ENCODE results near the gene HDC.

HDC gene

DNA sequence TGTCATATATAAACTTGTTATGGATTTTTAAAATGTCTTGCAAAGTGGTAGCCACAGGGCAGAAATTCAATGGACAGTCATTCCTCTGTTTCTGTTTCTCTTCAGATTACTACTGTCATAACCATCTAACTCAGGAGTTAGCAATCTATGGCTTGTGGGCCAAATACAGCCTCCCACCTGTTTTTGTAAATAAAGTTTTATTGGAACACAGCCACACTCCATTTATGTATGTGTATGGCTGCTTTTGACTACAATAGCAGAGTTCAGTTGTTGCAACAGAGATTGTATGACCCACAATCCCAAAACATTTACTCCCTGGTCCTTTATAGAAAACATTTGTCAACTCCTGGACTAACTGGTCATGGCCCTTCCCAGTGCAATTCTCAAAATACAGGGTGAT is 63.5 kb downstream of the HDC start:
- no peak for TF ChIP-seq EZH2 (IDR thresholded peaks at IDR 0.05; ENCODE audit: borderline replicate concordance, low read depth, low read length, severe bottlenecking)
- TF ChIP-seq, protein P1, sequence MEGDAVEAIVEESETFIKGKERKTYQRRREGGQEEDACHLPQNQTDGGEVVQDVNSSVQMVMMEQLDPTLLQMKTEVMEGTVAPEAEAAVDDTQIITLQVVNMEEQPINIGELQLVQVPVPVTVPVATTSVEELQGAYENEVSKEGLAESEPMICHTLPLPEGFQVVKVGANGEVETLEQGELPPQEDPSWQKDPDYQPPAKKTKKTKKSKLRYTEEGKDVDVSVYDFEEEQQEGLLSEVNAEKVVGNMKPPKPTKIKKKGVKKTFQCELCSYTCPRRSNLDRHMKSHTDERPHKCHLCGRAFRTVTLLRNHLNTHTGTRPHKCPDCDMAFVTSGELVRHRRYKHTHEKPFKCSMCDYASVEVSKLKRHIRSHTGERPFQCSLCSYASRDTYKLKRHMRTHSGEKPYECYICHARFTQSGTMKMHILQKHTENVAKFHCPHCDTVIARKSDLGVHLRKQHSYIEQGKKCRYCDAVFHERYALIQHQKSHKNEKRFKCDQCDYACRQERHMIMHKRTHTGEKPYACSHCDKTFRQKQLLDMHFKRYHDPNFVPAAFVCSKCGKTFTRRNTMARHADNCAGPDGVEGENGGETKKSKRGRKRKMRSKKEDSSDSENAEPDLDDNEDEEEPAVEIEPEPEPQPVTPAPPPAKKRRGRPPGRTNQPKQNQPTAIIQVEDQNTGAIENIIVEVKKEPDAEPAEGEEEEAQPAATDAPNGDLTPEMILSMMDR (IDR thresholded peaks at IDR 0.05; ENCODE audit: borderline replicate concordance, extremely low read depth, low read length, poor library complexity, severe bottlenecking): no peak
- Histone ChIP-seq H3K4me3 (ENCODE audit: low read depth in 1 of 2, low read length in 2 of 2) (no peak overlapping the region), H4K20me1 (ENCODE audit: insufficient read depth, low read length) (no peaks in the 10 kb centered on the region), H2AFZ (ENCODE audit: low read depth, low read length) (no peak overlapping the region), H3K4me2 (ENCODE audit: insufficient read depth, low read length) (no peak overlapping the region), H3K27ac (ENCODE audit: low read length) (no peak overlapping the region), H3K79me2 (ENCODE audit: insufficient read depth, low read length) (no peaks in the 10 kb centered on the region), H3K27me3 (ENCODE audit: insufficient read depth, low read length, poor library complexity) (no peaks in the 10 kb centered on the region), H3K9me3 (ENCODE audit: insufficient read depth, low read length, severe bottlenecking) (no peaks in the 10 kb centered on the region), H3K4me1 (ENCODE audit: insufficient read depth, low read length) (no peaks in the 10 kb centered on the region), H3K36me3 (ENCODE audit: insufficient read depth, low read length) (no peaks in the 10 kb centered on the region), H3K9ac (ENCODE audit: low read depth, low read length) (no peak overlapping the region)
- no peak for ATAC-seq (ENCODE audit: insufficient read depth, low read depth)
- DNase-seq: no peak

DNA sequence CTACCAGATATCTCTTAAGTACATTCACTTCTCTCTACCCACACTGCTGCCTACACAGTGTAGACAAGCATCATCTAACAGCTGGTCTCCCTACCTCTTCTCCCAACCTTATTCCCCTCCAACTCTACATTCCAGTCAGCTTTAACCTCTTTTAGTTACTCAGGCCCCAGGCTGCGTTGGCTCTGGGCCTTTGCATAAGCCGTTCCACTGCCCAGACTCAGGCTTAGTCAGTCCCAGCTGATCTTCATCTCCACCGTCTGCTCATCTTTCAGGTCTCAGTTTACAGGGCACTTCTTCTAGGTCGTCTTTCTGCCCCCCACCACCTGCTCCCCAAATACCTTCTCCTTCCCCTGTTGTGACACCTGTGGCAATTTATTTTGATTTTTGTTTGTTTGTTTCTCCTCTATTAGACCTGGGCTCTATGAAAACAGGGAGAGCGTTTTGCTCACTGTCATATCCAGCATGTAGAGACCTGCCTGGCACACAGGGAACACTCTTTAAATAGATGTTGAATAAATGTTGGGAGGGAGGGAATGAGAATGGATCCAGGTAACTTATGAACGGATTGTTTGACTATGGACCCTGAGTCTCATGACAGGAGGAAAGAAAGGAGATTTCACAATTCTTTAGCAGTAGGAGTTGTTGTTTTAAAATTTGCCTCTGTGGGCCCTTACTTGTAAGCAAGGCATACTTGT is 72.5 kb downstream of the HDC start:
- no peak overlapping the region for H3K9ac ChIP-seq (ENCODE audit: low read depth, low read length)

DNA sequence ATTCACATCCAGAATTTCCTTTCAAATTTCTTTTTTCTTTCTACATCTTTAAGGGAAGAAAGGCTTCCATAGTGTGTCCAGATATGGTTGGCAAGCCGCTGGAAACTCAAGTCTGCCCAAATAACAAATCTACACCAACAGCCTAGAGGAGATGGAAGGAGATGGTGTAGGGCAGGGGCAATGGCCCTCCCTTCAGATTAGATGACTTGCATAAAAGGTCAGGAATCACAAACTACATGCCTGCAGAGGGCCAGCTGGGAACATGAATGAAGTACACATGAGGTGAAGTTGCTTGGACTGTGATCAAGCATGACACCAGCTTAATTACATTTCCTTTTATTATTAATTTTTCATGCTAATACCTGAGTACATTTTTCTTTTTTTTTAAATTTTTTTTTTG is 73.4 kb downstream of the HDC start:
- Histone ChIP-seq H3K4me2 (ENCODE audit: insufficient read depth, low read length) (no peak overlapping the region), H3K27me3 (ENCODE audit: insufficient read depth, low read length, poor library complexity) (no peaks in the 10 kb centered on the region), H3K9me3 (ENCODE audit: insufficient read depth, low read length, severe bottlenecking) (no peaks in the 10 kb centered on the region), H3K27ac (ENCODE audit: low read length) (no peak overlapping the region), H3K4me3 (ENCODE audit: low read depth in 1 of 2, low read length in 2 of 2) (no peak overlapping the region), H3K36me3 (ENCODE audit: insufficient read depth, low read length) (no peaks in the 10 kb centered on the region), H4K20me1 (ENCODE audit: insufficient read depth, low read length) (no peaks in the 10 kb centered on the region), H2AFZ (ENCODE audit: low read depth, low read length) (no peak overlapping the region), H3K4me1 (ENCODE audit: insufficient read depth, low read length) (no peaks in the 10 kb centered on the region), H3K9ac (ENCODE audit: low read depth, low read length) (no peak overlapping the region), H3K79me2 (ENCODE audit: insufficient read depth, low read length) (no peaks in the 10 kb centered on the region)
- ATAC-seq (ENCODE audit: insufficient read depth, low read depth) (no peak), DNase-seq (no peak)
- TF ChIP-seq, protein P1 (IDR thresholded peaks at IDR 0.05; ENCODE audit: borderline replicate concordance, extremely low read depth, low read length, poor library complexity, severe bottlenecking): no peak
- TF ChIP-seq EZH2 (IDR thresholded peaks at IDR 0.05; ENCODE audit: borderline replicate concordance, low read depth, low read length, severe bottlenecking): no peak

More for the DNA sequence above, 72.5 kb downstream of the HDC start:
- Histone ChIP-seq H2AFZ (ENCODE audit: low read depth, low read length) (no peak overlapping the region), H3K4me3 (ENCODE audit: low read depth in 1 of 2, low read length in 2 of 2) (no peak overlapping the region), H3K4me1 (ENCODE audit: insufficient read depth, low read length) (no peaks in the 10 kb centered on the region), H4K20me1 (ENCODE audit: insufficient read depth, low read length) (no peaks in the 10 kb centered on the region), H3K27ac (ENCODE audit: low read length) (no peak overlapping the region), H3K79me2 (ENCODE audit: insufficient read depth, low read length) (no peaks in the 10 kb centered on the region), H3K4me2 (ENCODE audit: insufficient read depth, low read length) (no peak overlapping the region), H3K9me3 (ENCODE audit: insufficient read depth, low read length, severe bottlenecking) (no peaks in the 10 kb centered on the region), H3K36me3 (ENCODE audit: insufficient read depth, low read length) (no peaks in the 10 kb centered on the region), H3K27me3 (ENCODE audit: insufficient read depth, low read length, poor library complexity) (no peaks in the 10 kb centered on the region)
- ATAC-seq (ENCODE audit: insufficient read depth, low read depth): no peak
- no peak for TF ChIP-seq EZH2 (IDR thresholded peaks at IDR 0.05; ENCODE audit: borderline replicate concordance, low read depth, low read length, severe bottlenecking)
- TF ChIP-seq, protein P1 (IDR thresholded peaks at IDR 0.05; ENCODE audit: borderline replicate concordance, extremely low read depth, low read length, poor library complexity, severe bottlenecking): no peak
- DNase-seq: no peak
